Activated T-cell treated with anti-CD3 and anti-CD28 coated beads, Interleukin-2, amount 50 U/mL, for 72 hours (primary cell): ENCODE measurements around the gene PRKG1. TPM values are rescaled to one million over a fixed set of nuclear protein-coding genes. Genes with fewer than 3 reads are reported as not detected.
A peak's percentile ranks its signal among the peaks of the same experiment; 100 is the strongest.
"Not testable (repeated sequence)": the region's sequence is repeated elsewhere in the genome, so short reads cannot be mapped to it uniquely, and the experiment has no call there.

ENCODE experiments used
- ATAC-seq, 2 donors: fragments of 150-1000 bp; cut with Tn5 transposase; replicated peaks in 1 of 2; 2 replicates each; pipeline ENCODE4 v1.10.0; 2021; ENCODE audit warnings: moderate library complexity in 2 of 2, mild to moderate bottlenecking in 1 of 2
- DNase-seq, 2 donors: peaks; one replicate each; pipeline ENCODE4 v3.0.0; 2021 to 2022; ENCODE audit warnings: mixed read lengths in 1 of 2
- H3K27ac Mint-ChIP-seq: one replicate; pipeline ENCODE4 v1.8.0; 2022; ENCODE audit warnings: mild to moderate bottlenecking, moderate library complexity, mixed read lengths
- H3K27me3 Mint-ChIP-seq: one replicate; pipeline ENCODE4 v1.8.0; 2022; ENCODE audit warnings: low read depth, mixed read lengths
- H3K36me3 Mint-ChIP-seq, 2 donors: one replicate each; pipeline ENCODE4 v1.8.0; 2022; ENCODE audit warnings: mixed read lengths in 2 of 2, mild to moderate bottlenecking in 1 of 2; ENCODE audit not compliant: insufficient read depth in 2 of 2
- H3K4me1 Mint-ChIP-seq: one replicate; pipeline ENCODE4 v1.8.0; 2022; ENCODE audit warnings: low read depth, mixed read lengths
- H3K4me3 Mint-ChIP-seq, 2 donors: one replicate each; pipeline ENCODE4 v1.8.0; 2022; ENCODE audit warnings: mild to moderate bottlenecking in 2 of 2, mixed read lengths in 2 of 2, moderate library complexity in 2 of 2
- H3K9me3 Mint-ChIP-seq, 2 donors: one replicate each; pipeline ENCODE4 v1.8.0; 2022; ENCODE audit warnings: mixed read lengths in 2 of 2
- total RNA-seq, 2 donors: library from RNA; stranded (reverse); gene quantifications; one replicate each; pipeline ENCODE4 v1.2.3, GENCODE V29; 2022

Gene PRKG1
- total RNA-seq, 2 donors from 2014 or later, result not detected

DNA sequence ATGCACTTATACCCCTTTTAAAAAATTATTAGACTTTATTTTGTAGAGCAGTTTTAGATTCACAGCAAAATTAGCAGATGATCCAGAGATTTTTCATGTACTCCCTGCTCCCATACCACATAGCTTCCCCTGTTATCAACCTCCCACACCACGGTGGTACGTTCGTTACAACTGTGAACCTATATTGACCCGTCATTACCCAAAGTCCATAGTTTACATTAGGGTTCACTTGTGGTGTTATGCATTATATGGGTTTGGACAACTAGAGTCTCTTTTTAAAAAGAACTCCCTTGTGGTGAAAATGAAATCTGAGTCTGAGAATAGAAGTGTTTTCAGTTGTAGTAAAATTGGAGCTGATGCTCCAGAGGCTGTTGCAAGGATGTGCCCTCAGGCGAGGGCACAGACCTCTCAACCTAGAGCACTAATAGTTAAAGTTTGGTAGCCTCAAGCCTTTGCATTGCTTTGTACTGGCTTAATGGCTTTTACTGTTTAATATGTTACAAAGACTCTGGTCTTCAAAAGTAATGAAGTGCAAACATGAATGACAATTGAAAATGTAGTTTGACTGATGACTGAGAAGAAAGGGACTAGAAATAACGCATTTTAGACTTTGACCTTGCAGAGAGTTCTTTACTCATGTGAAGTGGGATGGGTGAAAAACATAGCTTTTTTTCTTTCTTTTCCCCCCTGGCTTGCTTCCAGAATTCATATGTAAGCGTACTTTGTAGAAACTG lies 655.7 kb downstream of the PRKG1 start:
- ATAC-seq (no peak), DNase-seq (no peak)
- H3K4me3 Mint-ChIP-seq, result no peak overlapping the region
- H3K36me3 Mint-ChIP-seq, result no peaks in the 10 kb centered on the region
- H3K9me3 Mint-ChIP-seq, result no peaks in the 10 kb centered on the region
- H3K4me1 Mint-ChIP-seq, result no peaks in the 10 kb centered on the region
- H3K27ac Mint-ChIP-seq, result no peak overlapping the region
- H3K27me3 Mint-ChIP-seq, result no peaks in the 10 kb centered on the region

DNA sequence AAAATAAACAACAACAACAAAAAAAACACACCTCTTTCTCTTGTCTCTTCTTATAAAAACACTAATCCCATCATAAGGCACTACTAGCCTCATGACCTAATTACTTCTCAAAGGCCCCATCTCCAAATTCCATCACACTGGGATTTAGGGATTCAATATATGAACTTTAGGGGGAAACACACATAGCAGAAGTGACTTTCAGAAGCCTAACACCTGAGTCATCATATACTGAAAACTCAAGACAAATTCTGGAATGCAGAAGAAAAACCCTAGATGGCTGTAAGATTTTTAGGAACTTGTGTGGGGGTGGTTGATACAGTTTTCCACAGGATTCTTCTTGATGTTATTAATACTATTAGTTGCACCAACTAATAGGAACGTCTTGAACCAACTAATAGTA lies 658.8 kb downstream of the PRKG1 start:
- Mint-ChIP-seq H3K9me3 (no peaks in the 10 kb centered on the region), H3K4me3 (no peak overlapping the region), H3K4me1 (no peaks in the 10 kb centered on the region), H3K36me3 (no peaks in the 10 kb centered on the region), H3K27ac (no peak overlapping the region), H3K27me3 (no peaks in the 10 kb centered on the region)
- ATAC-seq (no peak), DNase-seq (no peak)

DNA sequence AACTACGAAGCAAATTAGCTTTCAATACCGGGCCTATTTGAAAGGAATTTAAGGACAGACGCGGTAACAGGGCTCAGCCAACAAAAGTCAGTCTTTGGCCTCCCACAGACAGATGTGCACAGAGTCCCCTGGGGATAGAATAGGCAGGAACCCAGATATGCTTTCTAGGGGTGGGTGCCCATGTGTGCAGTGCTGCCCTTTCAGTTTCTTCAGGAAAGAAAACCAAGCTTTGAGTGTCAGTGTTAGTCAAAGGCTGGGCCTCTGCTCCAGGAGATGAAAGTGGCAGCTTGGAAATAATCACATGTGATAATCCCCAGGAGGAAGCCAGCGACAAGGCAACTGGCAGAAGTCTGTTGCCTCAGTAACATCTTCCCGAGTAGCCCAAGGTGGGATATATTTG lies 668.9 kb downstream of the PRKG1 start:
- no peak for ATAC-seq
- no peak for DNase-seq
- H3K27ac Mint-ChIP-seq, result no peak overlapping the region

GRCh38 chr10:51744235-51745000 lies 670.1 kb downstream of the PRKG1 start:
- H3K4me3 Mint-ChIP-seq, result no peak overlapping the region
- H3K9me3 Mint-ChIP-seq, result no peaks in the 10 kb centered on the region
- no peak for DNase-seq
- no peaks in the 10 kb centered on the region for H3K4me1 Mint-ChIP-seq
- no peaks in the 10 kb centered on the region for H3K36me3 Mint-ChIP-seq
- H3K27me3 Mint-ChIP-seq, result peaks cover 8% of the 10 kb centered on the region
- ATAC-seq, result no peak
- no peak overlapping the region for H3K27ac Mint-ChIP-seq

More for the DNA sequence above, 668.9 kb downstream of the PRKG1 start:
- Mint-ChIP-seq H3K9me3 (no peaks in the 10 kb centered on the region), H3K4me3 (no peak overlapping the region), H3K36me3 (no peaks in the 10 kb centered on the region), H3K27me3 (peaks cover 8% of the 10 kb centered on the region), H3K4me1 (no peaks in the 10 kb centered on the region)

GRCh38 chr10:51745397-51745796 lies 671.1 kb downstream of the PRKG1 start:
- no peaks in the 10 kb centered on the region for H3K36me3 Mint-ChIP-seq
- H3K27ac Mint-ChIP-seq, result no peak overlapping the region
- H3K27me3 Mint-ChIP-seq, result peaks cover 8% of the 10 kb centered on the region
- no peak overlapping the region for H3K4me3 Mint-ChIP-seq
- no peaks in the 10 kb centered on the region for H3K9me3 Mint-ChIP-seq
- no peaks in the 10 kb centered on the region for H3K4me1 Mint-ChIP-seq
- DNase-seq, result no peak
- ATAC-seq, result no peak

- peaks cover 3% of the 10 kb centered on the region for H3K27me3 Mint-ChIP-seq
- H3K9me3 Mint-ChIP-seq, result no peaks in the 10 kb centered on the region
- H3K36me3 Mint-ChIP-seq, result no peaks in the 10 kb centered on the region
- no peak for ATAC-seq
- H3K27ac Mint-ChIP-seq, result no peak overlapping the region
- H3K4me1 Mint-ChIP-seq, result no peaks in the 10 kb centered on the region
- no peak for DNase-seq
- H3K4me3 Mint-ChIP-seq, result no peak overlapping the region
Observed at GRCh38 chr10:51747216-51747615, 672.9 kb downstream of the PRKG1 start.

GRCh38 chr10:51748959-51749358 lies 674.7 kb downstream of the PRKG1 start:
- ATAC-seq (no peak), DNase-seq (no peak)
- Mint-ChIP-seq H3K36me3 (no peaks in the 10 kb centered on the region), H3K4me3 (no peak overlapping the region), H3K4me1 (no peaks in the 10 kb centered on the region), H3K9me3 (no peaks in the 10 kb centered on the region), H3K27ac (no peak overlapping the region), H3K27me3 (no peaks in the 10 kb centered on the region)

DNA sequence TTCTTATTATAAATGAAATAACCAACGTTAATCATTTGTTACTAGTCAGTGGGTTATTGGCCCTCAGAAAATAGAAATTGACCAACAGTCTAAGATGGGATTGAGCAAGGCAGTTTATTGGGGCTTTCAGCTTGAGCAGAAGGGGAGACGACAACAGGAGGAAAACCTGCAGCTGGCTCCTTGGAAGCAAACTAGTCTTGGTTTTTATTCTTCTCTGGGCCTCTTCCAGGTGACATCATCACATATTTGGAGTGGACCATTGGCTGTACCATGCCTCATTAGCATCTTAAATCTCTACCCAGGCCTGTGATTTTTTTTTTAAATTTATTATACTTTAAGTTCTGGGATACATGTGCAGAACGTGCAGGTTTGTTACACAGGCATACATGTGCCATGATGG lies 684.1 kb downstream of the PRKG1 start:
- H3K4me1 Mint-ChIP-seq, result no peaks in the 10 kb centered on the region
- H3K27ac Mint-ChIP-seq, result no peak overlapping the region
- DNase-seq (no peak), ATAC-seq (no peak)
- no peak overlapping the region for H3K4me3 Mint-ChIP-seq
- H3K27me3 Mint-ChIP-seq, result peaks cover 4% of the 10 kb centered on the region
- H3K36me3 Mint-ChIP-seq, result no peaks in the 10 kb centered on the region
- H3K9me3 Mint-ChIP-seq, result no peaks in the 10 kb centered on the region

DNA sequence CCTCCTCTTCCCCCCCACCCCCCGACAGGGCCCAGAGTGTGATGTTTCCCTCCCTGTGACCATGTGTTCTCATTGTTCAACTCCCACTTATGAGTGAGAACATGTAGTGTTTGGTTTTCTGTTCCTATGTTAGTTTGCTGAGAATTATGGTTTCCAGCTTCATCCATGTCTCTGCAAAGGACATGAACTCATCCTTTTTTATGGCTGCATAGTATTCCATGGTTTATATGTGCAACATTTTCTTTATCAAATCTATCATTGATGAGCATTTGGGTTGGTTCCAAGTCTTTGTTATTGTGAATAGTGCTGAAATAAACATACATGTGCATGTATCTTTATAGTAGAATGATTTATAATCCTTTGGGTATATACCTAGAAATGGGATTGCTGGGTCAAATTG lies 684.6 kb downstream of the PRKG1 start:
- H3K27ac Mint-ChIP-seq, result not testable (repeated sequence)

GRCh38 chr10:51759896-51760534 lies 685.7 kb downstream of the PRKG1 start:
- H3K4me1 Mint-ChIP-seq, result no peaks in the 10 kb centered on the region
- no peak overlapping the region for H3K27ac Mint-ChIP-seq
- DNase-seq (no peak), ATAC-seq (peak in 1 of 2 donors; percentile 51)
- no peak overlapping the region for H3K4me3 Mint-ChIP-seq
- H3K27me3 Mint-ChIP-seq, result peaks cover 4% of the 10 kb centered on the region
- no peaks in the 10 kb centered on the region for H3K36me3 Mint-ChIP-seq
- H3K9me3 Mint-ChIP-seq, result no peaks in the 10 kb centered on the region

More for the DNA sequence above, 684.6 kb downstream of the PRKG1 start:
- not testable (repeated sequence) for H3K9me3 Mint-ChIP-seq, H3K36me3 Mint-ChIP-seq, H3K27me3 Mint-ChIP-seq, H3K4me1 Mint-ChIP-seq, DNase-seq, H3K4me3 Mint-ChIP-seq, ATAC-seq

- no peaks in the 10 kb centered on the region for H3K4me1 Mint-ChIP-seq
- no peak overlapping the region for H3K27ac Mint-ChIP-seq
- no peak for DNase-seq
- H3K27me3 Mint-ChIP-seq, result peaks cover 11% of the 10 kb centered on the region
- H3K9me3 Mint-ChIP-seq, result peaks cover 0 to under 1% of the 10 kb centered on the region in 2 donors
- no peak overlapping the region for H3K4me3 Mint-ChIP-seq
- no peaks in the 10 kb centered on the region for H3K36me3 Mint-ChIP-seq
- ATAC-seq, result no peak
Observed at GRCh38 chr10:51760864-51761640, 686.8 kb downstream of the PRKG1 start.

- Mint-ChIP-seq H3K9me3 (peaks cover 0 to 6% of the 10 kb centered on the region in 2 donors), H3K27ac (no peak overlapping the region), H3K27me3 (peaks cover 23% of the 10 kb centered on the region), H3K36me3 (peaks cover 0 to 2% of the 10 kb centered on the region in 2 donors), H3K4me3 (no peak overlapping the region), H3K4me1 (no peaks in the 10 kb centered on the region)
- DNase-seq (no peak), ATAC-seq (no peak)
Observed at GRCh38 chr10:51763746-51764145, 689.5 kb downstream of the PRKG1 start.
